Femur (tissue), 1 donor: ENCODE data around the gene BATF.

ENCODE experiments used
- DNase-seq: peaks from one replicate; pipeline ENCODE4 v3.0.0-alpha.2; 2017

Gene BATF

DNA sequence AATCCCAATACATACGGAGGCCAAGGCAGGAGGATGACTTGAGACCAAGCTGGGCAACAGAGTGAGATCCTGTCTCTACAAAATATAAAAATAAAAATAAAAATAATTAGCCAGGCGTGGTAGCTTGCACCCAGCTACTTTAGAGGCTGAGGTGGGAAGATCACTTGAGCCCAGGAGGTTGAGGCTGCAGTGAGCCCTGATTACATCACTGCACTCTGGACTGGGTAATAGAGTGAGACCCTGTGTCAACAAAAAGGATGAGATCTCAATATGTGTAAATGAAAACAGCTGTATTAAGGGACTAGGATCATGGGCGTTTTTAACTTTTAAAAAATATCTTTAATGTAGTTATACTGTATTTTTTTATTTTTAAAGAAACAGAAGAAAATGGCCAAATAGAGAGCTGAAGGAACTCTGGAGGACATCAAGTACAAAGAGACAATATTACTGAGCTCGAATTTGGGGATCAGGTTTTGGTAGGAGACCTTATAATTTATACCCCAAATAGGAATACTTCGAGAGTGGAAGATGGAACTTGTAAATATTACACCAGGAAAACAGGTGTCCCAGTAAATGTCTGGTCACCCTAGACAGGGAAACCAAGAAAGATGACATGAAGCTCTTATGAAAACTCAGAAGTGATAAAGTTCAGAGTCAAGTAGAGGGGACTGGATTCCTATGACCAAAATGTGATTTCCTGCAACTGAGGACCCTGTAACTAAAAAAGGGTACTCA is 13.1 kb downstream of the BATF start:
- DNase-seq = no peak

DNA sequence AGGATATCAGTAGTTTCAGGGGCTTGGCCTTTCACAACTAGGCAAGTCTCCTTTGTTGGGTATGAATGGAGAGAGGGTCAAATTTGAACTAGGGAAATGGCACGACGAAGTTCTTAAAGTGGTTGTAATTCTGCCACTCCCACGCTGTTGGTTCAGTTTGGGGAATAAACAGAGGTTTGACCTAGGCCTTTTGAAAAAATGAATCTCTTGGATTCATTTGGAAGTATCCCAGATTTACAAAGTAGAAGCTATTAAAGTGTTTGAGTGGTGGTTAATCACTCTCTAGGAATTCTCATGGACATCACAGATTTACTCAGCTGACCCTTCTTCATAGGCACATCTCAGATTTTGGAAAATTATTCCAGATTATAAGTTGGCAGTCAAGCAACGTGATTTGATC is 14.8 kb downstream of the BATF start:
- DNase-seq = no peak

DNA sequence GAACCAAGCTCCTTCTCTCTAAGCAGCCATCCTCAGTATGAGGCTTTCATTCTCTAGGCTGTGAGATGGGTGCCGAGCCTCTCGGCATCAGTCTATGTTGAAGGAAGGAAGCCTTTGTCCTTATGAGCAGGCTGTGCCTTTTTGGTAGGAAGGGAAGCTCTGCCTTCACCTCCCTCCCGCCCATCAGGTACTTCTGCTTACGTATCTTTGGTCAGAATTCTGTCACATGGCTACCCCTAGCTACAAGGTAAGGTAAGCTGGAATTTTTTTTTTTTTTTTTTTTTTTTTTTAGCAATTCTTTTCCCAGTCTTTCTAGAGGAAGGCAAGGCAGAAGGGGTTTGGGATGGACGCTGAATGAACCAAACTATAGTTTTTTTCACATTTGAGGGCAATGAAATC is 16.9 kb downstream of the BATF start:
- no peak for DNase-seq

DNA sequence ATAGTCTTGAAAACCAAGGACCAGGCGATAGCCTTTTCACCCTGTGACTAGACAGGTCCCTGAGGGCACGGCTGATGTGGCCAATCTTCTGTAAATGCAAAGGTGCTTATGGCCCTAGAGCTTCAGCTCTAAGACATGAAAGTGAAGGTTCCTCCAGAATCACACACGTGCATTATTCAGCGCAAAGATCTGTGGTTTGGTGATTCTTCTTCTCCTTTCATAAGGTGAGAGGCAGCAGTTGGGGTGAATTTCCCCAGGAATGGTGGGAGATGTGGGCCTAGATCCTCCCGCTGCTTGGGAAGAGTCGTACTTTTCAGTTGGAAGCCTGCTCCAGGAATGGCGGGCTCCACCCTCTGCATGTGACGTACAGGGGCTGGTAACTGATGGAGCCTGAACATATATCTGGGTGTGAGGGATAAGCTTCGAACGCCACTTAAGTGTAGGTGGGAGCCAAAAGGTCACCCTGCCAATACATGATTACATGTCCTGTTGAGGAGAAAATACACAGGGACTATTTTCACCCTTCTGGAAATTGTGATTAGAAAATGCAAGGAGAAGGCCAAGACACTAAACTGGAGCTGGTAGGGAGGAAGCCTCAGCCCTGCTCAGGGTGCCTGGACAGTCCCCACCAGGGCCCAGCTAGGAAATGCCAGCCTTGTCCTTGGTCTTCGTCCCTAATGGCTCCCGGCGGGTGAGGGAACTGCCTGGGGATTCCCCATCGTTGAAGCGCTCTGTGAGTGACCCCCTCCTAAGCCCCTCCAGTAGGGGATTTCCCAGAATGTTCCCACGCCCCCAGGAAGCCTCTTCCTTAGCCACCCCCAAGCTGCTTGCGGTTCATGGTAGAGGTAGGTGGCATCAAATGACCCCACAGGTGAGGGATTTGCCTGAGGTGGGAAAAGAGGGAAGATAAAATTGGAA is 17.6 kb downstream of the BATF start:
- no peak for DNase-seq

DNA sequence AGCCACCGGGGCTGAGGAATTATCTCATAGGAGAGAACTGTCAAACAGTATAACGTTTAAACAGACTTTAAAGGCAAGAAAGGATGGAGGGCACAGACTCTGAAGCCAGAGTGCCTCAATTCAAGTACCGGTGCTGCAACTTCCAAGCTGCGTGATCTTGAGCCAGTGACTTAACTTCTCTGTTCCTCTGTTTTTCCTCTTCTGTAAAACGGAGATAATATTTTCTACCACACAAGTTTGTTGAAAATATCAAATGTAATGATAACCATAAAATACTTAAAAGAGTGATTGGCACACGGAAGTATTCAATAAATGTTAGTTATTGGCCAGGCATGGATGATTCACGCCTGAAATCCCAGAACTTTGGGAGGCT is 18.2 kb downstream of the BATF start:
- DNase-seq = no peak

DNA sequence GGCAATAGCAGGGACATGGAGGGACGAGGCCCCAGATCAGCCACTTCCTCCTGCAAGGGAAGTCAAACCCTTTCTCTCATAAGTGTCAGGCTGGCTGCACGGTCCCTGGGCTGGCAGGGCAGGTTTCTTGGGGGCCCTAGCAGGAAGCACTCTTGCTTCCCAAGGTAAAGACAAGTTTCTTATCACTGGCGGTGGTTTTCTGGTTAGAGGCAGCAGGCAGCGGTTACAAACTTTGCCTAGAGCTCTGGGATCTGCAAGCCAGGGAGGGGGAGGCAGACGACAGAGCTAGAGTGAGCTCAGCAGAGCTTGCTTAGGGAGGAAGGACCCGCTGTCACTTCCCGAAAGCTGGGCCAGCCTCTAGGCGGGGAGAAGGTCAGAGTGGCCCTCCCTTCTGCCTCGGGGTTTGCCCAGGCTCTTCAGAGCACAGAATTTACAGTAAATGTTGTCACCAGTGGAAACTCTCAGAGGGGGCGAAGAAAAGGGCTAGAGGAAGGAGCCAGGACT is 20.4 kb downstream of the BATF start:
- peak; percentile 69 for DNase-seq

DNA sequence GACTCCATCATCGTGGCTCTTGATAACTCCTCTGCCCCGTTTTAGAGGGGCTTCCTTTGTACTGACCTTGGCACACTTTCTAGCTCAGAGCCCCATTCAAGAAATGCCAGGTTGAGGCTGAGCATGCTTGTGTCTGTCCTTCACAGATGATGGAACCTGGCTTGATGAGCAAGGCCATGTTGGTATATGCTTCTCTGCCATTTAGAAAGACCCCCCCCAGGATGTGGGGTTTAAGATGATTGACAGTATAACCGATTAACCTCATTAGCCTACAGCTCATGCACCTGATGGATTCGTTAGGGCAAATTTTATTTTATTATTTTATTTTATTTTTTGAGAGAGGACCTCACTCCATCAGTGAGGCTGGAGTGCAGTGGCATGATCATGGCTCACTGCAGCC is 21.0 kb downstream of the BATF start:
- DNase-seq = no peak

DNA sequence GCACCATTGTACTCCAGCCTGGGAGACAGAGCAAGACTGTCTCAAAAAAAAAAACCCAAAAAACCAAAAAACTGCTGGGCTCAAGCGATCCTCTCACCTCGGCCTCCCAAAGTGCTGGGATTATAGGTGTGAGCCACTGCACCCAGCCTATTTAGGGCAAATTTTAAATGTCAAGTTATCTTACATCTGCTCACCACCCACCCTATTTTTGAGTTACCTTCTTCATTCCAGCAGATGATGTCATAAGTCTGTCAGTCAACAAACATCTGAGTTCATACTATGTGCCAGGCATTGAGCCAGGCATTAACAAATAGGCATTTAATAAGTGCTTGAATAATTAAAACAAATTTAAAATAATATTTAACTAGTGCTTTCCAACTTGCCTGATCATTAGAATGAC is 21.5 kb downstream of the BATF start:
- no peak for DNase-seq

DNA sequence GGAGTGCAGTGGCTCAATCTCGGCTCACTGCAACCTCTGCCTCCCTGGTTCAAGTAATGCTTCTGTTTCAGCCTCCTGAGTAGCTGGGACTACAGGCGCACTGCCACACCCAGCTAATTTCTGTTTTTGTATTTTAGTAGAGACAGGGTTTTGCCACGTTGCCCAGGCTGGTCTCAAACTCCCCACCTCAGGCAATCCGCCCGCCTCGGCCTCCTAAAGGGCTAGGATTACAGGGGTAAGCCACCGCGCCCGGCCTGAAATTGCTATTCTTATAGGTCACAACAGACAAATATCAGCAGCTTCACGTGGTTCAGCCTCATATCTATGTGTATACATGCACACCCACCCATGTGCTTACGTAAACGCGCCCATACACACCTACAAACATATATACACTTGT is 23.6 kb downstream of the BATF start:
- DNase-seq = no peak

DNA sequence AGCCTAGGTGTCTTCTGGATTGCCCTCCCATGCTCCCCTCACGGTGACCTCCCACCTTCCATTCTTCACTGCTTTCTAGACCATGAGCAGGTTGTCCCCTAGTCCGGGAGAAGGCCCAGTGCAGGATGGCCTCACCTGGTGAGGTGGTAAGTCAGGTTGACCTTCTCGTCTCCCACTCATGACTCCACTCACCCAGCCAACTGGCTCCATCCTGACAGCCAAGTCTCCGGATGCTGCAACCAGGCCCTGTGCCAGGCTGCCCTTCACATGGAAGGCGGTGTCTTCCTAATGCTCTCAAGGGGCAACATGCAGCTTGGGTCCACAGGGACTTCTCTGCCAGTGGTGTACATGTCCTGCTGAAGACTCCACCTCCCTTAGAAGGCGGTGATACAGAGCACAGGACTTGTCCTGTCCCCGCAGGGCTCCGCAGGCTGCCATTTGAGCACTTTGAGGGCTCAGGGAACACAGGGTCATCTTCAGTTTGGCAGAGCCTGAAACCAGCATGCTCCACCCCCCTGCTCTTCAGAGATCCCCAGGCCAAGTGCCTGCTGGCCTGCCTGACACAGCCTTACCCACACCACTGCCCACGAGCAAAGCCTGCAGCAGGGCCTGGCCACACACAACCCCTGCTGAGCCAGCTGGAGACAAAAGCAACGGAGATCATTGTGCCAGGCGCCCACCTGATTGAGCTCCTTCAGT is 25.4 kb downstream of the BATF start:
- DNase-seq = no peak

DNA sequence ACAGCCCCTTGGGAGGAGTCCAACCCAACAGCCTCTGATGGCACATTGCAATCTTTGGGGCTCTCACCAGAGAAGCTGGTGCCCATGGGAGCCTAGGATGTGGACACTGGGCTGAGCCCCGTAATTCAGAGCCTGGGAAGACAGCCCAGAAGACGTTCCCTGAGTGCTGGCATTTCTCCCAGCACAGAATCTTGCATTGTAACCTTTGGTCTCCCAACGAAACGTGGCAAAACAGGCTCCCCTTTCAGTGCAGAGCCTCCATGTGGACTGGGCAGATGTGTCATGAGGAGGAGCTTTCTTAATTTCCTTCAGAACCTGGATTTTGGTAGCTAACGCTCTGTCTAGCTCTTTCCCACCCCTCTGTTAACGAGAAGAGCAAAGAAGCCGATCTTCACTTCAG is 26.3 kb downstream of the BATF start:
- no peak for DNase-seq

DNA sequence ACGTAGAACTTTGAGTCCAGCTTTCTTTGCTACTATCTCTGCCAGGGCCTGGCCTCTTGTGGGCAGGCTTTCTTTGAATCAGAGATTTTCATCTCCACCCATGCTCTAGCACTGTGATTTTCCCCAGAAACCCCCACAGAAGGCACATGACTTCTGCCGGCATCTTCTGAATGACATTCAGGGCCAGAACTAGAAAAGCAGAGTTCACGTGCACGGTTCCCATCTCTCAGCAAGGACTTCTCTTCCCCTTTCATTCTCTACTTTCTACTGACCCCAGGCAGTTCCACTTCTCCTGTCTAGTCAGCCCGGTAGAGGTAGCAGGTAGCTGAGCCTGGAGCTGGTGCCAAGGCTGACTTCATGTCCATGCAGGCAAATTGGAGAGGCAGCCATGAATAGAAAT is 26.9 kb downstream of the BATF start:
- no peak for DNase-seq

DNA sequence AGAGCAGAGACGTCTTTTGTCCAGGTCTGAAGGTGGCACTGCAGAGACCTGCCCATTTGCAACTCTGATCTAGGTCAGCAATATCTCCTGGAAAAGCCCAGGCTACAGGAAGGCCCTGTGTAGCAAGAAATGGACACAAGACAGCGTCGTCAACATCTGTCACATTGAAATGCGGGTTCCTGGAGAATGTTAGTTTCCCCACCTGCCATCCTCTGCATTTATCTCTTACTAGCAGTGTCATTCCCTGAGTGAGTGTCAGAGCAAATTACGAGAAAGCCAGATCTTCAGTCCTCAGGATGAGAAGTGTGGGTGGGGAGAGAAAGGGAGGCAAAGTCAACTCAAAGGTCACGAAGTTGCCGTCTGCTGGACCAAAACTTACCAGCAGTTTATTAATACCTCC is 28.8 kb downstream of the BATF start:
- DNase-seq = no peak

DNA sequence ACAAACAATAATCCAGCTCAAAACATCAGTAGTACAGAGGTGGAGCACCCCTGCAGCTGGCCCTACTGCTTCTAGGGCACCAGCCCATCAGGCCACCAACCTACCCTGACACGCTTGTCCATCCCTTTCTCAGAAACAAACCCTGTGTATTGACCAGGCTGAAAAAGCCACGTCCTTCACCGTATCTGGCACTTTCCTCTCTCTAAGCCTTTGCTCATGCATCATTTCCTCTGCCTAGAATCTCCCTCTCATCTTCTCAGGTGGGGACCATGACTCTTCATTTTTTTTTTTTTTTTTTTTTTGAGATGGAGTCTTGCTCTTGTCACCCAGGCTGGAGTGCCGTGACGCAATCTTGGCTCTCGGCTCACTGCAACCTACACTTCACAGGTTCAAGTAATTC is 30.9 kb downstream of the BATF start:
- no peak for DNase-seq

DNA sequence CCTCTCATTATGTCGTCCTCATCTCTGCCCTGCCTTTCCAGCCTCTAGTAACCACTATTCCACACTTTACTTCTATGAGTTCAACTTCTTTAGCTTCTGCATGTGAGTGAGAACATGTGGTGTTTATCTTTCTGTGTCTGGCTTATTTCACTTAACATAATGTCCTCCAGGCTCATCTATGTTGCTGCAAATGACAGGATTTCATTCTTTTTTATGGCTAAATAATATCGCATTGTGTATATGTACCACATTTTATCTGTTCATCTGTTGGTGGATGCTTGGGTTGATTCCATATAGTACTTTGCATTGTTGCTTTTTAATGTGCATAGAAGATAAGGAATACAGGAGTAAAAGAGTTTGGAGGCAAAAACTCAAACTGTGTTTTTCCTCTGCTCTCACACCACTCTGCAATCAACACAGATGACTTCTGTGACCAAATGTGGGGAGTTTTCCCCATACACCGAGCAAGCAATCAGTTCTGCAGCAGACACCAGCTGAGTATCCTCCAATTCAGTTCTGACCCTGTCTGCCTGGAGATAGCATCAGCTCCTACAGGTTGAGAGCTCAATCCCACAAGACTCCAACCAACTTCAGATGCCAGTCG is 31.6 kb downstream of the BATF start:
- no peak for DNase-seq

DNA sequence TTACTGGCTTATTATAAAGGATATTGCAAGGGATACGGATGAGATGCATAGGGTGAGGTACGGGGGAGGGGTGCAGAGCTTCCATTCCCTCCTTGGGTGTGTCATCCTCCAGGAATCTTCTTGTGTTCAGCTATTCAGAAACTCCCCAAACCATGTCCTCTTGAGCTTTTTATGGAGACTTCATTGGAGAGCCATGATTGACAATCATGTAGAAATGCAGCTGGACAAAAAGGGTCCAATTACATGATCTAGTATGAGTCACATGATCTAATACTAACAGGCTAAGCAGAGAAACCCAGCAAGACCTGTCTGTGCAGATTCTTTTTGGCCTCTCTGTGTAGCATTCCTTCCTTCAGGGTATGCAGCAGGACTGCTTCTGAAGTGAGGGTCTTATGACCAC is 32.2 kb downstream of the BATF start:
- no peak for DNase-seq

DNA sequence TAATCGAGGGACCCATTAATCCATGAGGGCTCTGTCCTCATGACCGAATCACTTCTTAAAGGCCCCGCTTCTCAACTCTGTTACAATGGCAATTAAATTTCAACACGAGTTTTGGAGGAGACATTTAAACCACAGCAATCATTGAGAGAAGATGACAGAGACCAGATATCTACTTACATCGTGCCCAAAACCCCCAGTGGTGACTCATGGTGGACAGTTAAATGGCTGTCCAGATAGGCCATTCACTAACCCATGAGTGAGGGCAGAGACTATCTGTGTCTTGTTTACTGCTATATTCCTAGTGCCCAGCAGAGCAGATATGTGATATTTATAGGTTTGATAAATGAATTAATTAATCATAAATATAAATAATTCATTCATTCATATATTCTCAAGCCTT is 36.2 kb downstream of the BATF start:
- DNase-seq = no peak

DNA sequence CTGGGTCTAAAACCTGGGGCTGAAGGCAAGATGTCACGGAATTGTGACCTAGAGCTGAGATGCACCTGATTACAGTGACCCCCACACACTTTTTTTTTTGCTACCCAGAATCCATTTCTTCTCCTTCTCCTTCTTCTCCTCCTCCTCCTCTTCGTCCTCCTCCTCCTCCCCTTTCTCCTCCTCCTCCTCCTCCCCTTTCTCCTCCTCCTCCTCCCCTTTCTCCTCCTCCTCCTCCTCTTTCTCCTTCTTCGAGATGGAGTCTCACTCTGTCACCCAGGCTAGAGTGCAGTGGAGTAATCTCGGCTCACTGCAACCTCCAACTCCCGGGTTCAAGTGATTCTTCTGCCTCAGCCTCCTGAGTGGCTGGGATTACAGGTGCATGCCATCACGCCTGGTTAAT is 36.8 kb downstream of the BATF start:
- no peak for DNase-seq

DNA sequence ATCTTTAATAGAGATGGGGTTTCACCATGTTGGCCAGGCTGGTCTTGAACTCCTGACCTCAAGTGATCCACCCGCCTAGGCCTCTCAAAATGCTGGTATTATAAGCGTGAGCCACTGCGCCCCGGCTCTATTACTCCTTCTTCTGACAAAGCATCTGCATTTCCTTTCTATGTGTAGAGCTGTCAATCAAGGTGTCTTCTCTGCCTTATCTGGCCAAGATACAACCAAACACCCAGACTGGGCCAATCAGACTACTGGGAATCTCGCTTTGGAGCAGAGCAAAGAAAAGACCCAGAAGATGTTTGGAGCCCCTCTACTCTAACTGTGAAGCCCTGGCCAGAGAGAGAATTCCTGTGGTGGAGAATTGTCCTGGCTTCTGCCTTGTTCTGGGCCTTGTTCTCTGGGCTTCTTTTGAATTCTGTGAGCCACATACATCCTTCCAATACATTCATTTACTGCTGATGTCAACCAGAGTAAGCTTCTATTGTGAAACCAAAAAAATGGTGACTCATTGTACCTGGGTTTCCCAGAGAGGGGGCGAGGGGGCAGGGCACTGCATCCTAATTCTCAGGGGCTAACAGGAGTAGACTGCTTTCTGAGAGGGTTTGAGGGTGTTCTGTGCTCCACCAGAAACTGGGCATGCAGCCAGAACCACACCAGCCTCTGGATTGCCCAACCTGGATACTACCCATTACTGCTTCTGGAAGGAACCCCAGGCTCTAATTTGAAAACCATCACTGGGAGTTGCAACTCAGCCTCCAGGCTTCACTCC is 37.4 kb downstream of the BATF start:
- DNase-seq = peak; percentile 58

DNA sequence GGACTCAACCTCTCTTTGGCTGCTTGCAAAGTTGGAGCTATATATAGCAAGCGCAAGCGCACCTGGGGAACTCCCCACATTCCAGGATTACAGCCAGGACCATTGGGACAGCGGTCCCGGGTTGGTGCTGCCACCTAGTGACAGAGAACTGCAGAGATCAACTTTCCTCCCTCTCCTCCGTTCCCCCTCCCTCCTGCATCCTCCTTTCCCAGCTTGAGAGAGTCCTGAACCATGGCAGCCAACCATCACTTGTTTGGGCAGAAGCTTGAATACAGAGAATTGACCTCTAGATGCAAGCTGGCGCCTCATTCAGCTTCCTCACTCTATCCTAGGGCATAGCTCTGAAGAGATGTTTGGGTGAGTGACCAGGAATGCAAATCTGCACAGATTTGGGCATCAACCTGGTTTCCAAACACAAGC is 38.8 kb downstream of the BATF start:
- DNase-seq = peak; percentile 77

DNA sequence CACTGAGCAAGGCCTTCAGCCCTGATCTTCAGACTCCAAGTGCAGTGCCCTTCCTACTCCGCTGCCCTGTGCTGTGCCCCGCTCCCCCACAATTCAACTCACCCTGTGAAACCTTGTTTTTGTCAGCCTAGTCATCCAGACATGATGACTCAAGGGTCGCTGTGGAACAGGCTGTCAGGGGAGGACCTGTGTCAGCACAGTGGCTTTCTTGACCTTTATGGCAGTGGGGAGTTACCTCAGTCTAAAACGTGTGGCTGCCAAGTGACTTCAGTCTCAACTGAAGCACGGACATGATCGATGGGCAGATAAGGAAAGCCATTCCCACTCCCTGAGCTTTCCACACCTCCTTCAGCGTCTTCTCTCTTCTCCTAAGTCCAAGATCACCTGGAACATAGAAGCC is 39.8 kb downstream of the BATF start:
- no peak for DNase-seq

DNA sequence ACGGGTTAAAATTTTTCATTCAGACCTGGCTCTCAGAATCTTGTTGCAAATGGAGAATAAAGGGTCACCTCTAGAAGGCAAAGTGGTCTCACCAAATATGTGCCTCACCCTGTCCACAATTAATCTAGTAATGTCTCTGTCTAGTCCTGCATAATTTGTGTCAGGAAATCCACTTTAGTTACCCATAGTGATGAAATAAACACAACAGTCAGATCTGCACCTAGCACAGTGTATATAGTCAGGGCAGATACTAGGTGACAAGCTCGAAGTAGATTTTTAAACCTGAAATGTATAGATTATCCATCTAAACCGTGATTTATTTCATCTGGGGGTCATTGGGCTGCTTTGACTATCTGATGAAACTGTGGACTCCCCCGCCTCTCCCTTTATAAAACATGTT is 40.2 kb downstream of the BATF start:
- no peak for DNase-seq
